Hematopoietic multipotent progenitor cell treated with erythropoietin and hydrocortisone succinate and interleukin-3 and kit ligand, for 4 days (in vitro differentiated cells): ENCODE measurements around the gene HES2.
"Not testable (repeated sequence)": the region's sequence is repeated elsewhere in the genome, so short reads cannot be mapped to it uniquely, and the experiment has no call there.

ENCODE experiments used
- DNase-seq: peaks from one replicate; pipeline ENCODE4 v3.0.0-alpha.2; 2015

HES2 gene

DNA sequence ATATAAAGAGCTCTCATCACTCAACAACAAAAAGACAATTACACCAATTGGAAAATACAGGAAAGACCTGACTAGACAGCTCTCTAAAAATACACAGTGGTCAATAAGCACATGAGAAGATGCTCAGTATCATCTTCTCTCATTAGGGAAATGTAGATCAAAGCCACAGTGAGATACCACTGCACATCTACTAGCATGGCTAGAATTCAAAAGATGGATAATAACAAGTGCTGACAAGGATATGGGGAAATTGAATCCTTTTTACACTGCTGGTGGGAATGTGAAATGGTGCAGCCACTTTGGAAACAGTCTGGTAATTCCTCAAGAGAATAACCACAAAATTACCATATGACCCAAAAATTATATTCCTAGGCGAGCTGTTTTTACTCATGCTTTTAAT lies 35.6 kb downstream of the HES2 start:
- no peak for DNase-seq

- no peak for DNase-seq
Observed at GRCh38 chr1:6380037-6380436, 39.7 kb downstream of the HES2 start.

DNA sequence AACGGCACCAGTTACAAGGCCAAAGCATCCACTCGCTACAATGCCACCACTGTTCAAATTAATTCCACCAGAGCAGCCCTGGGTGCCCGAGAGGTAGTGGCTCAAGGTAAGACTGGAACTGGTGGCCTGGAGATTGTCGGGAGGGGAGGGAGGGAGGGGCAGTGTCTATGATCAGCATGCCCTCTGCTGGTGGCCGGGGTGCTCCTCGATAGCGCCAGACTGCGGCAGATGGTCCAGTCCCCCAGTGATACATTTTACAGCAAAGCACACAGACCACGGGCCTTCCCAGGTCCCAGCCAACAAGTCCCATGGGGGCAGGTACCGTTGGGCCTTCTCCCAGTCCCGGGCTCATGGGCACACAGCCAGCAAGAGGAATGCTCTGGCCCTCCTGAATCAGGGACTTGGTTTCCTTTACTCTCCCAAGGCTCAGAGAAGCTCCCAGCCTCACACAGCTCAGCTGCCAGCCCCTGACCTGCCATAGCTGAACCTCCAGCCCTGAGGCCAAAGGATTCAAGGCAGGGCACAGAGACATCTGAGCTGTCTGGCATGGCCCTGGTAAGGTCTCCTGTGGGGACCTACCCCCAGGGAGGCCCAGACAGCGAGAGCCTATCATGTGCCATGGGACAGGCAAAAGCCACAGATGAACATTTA lies 41.5 kb downstream of the HES2 start:
- peak; percentile 52 for DNase-seq

DNA sequence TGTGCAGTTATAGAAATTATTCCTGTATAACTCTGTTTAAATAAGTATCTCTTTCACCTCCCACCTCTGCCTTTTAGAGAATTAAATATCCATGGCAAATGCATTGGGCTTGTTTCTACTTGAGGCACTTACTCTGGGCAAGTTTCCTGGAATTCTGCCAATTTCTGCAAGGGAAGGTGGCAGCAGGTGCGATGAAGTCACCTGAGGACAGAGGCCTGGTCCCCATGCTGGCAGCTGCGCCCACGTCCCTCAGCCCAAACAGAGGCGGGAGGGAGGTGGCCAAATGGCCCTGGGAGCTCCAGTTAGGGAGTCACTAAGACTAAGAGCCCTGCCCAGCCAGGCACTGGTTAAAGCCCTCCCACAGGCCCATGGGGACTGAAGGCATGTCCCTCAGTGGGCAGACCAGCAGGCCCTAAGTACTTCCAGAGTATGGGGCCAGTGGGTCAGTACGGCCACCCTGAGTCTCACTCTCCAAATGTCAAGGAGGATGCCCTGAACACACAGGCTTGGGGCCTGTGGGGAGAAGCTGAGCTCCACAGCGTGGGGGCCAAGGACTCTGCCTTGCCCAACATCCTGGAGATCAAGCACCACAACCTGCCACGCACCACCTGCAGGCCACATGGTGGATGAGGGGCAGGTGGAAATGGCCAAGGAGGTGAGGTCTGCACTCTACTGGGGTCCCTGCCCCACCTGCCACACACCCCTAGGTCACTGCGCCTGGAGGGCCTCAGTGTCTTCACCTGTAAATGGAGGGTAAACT lies 45.6 kb downstream of the HES2 start:
- no peak for DNase-seq

DNA sequence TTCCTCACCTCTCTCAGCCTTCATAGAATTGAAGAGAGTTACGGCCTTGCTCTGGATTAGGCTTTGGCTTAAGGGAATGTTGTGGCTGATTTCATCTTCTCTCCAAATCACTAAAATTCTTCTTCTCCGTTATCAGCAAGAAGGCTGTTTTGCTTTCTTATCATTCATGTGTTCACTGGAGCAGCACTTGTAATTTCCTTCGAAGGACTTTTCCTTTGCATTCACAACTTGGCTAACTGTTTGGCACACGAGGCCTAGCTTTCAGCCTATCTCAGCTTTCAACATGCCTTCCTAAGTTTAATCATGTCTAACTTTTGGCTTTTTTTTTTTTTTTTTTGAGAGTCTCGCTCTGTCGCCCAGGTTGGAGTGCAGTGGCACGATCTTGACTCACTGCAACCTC lies 47.5 kb downstream of the HES2 start:
- DNase-seq, result not testable (repeated sequence)

DNA sequence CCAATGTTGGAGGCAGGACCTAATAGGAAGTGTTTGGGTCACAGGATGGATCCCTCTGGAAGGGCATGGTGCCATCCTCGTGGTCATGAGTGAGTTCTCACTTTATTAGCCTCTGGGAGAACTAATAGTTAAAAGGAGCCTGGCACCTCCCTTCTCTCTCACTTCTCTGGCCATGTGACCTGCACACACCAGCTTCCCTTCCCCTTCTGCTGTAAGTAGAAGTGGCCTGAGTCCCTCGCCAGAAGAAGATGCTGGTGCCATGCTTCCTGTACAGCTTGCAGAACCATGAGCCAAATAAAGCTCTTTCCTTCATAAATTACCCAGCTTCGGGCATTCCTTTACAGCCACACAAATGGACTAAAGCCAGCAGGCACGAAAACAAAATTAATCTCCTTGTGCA lies 49.7 kb downstream of the HES2 start:
- DNase-seq, result no peak

GRCh38 chr1:6367381-6368012 lies 52.2 kb downstream of the HES2 start:
- DNase-seq, result no peak

GRCh38 chr1:6365047-6365446 lies 54.7 kb downstream of the HES2 start:
- no peak for DNase-seq

DNA sequence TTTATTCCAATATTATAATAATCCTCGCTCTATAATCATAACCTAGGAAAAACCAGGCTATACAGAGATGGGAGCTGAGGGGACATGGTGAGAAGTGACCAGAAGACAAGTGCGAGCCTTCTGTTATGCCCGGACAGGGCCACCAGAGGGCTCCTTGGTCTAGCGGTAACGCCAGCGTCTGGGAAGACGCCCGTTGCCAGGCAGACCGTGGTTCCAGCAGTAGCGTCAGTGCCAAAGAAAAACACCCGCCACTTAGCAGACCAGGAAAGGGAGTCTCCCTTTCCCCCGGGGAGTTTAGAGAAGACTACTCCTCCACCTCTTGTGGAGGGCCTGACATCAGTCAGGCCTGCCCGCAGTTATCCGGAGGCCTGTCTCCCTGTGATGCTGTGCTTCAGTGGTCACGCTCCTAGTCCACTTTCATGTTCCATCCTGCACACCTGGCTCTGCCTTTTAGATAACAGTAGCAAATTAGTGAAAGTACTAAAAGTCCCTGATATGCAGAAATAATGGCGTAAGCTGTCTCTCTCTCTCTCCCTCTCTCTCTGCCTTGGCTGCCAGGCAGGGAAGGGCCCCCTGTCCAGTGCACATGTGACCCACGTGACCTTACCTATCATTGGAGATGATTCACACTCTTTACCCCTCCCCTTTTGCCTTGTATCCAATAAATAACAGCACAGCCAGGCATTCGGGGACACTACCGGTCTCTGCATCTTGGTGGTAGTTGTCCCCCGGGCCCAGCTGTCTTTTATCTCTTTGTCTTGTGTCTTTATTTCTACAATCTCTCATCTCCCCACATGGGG lies 56.4 kb downstream of the HES2 start:
- DNase-seq, result peak; percentile 64
